IPS-20b (cell line): ENCODE results near the gene SPG11.

ENCODE experiments used
- H3K27ac ChIP-seq: one replicate; pipeline ENCODE4 v1.5.1; 2013; ENCODE audit warnings: low read length
- H3K27me3 ChIP-seq: 2 replicates; pipeline ENCODE4 v1.6.1; 2013; ENCODE audit warnings: mild to moderate bottlenecking, low read length, inconsistent platforms; ENCODE audit not compliant: insufficient read depth
- H3K36me3 ChIP-seq: 2 replicates; pipeline ENCODE4 v1.6.1; 2013; ENCODE audit warnings: low read depth, mild to moderate bottlenecking, inconsistent platforms, low read length, moderate library complexity; ENCODE audit not compliant: insufficient read depth
- H3K4me1 ChIP-seq: 2 replicates; pipeline ENCODE4 v1.6.1; 2013; ENCODE audit warnings: mild to moderate bottlenecking, control low read depth, inconsistent platforms, low read length, moderate library complexity; ENCODE audit not compliant: insufficient read depth
- H3K4me3 ChIP-seq: 2 replicates; pipeline ENCODE4 v1.5.1; 2013; ENCODE audit warnings: mild to moderate bottlenecking, low read length, inconsistent platforms
- H3K9ac ChIP-seq: 2 replicates; pipeline ENCODE4 v1.6.1; 2013; ENCODE audit warnings: low read depth, mild to moderate bottlenecking, inconsistent platforms, low read length, moderate library complexity
- H3K9me3 ChIP-seq: 2 replicates; pipeline ENCODE4 v1.6.1; 2013; ENCODE audit warnings: mild to moderate bottlenecking, low read depth, low read length, inconsistent platforms; ENCODE audit not compliant: insufficient read depth

Gene SPG11

DNA sequence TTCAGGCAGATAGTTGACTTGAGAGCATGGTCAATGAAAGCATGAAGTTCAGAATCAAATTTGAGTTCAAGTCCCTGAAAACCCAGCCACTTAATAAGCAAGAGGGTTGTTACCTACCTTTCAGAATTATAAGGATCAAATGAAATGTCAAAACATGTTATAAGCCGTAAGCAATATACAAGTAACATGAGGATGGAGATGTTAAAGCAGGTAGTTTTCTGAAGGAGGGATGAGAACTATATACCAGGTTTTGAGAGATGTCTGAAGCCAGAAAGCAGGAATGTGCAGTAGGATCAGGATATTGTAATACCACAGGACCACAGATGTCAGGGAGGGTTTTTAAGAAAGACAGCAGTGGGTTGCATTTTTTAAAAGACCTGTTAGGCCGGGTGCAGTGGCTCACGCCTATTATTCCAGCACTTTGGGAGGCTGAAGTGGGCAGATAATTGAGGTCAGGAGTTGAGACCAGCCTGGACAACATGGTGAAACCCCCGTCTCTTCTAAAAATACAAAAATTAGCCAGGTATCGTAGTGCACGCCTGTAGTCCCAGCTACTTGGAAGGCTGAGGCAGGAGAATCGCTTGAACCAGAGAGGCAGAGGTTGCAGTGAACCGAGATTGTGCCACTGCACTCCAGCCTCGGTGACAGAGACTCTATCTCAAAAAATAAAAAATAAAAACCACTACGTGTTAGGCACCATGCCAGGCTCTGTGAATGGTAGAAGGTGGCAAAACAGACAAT lies 133.4 kb downstream of the SPG11 start:
- no peak overlapping the region for H3K27ac ChIP-seq
- no peak overlapping the region for H3K4me3 ChIP-seq
- no peaks in the 10 kb centered on the region for H3K27me3 ChIP-seq
- H3K4me1 ChIP-seq = no peaks in the 10 kb centered on the region
- no peaks in the 10 kb centered on the region for H3K9me3 ChIP-seq
- H3K9ac ChIP-seq = no peak overlapping the region
- peaks cover 35% of the 10 kb centered on the region for H3K36me3 ChIP-seq

GRCh38 chr15:44527241-44527640 lies 136.2 kb downstream of the SPG11 start:
- Histone ChIP-seq H3K36me3 (peaks cover 55% of the 10 kb centered on the region), H3K4me1 (no peaks in the 10 kb centered on the region), H3K27ac (no peak overlapping the region), H3K27me3 (no peaks in the 10 kb centered on the region), H3K4me3 (no peak overlapping the region), H3K9ac (no peak overlapping the region), H3K9me3 (no peaks in the 10 kb centered on the region)

DNA sequence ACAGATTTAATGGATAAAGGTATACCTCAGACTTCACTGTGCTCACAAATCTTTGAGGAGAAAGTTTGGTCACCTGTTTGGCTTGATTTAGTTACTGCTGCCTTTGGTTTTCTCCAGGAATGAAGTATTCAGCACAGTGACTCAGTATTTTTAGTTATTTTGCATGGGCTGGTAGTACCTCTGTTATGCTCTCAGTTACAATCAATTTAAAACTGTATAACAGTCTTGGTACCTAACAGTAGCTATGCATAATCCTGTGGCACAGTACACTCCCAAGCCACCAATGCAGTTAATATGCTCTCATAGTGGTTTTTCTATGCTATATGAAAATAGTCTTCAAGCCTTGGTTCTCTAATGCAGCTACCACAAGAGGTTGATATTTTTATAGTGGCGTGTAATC lies 138.4 kb downstream of the SPG11 start:
- H3K9ac ChIP-seq = no peak overlapping the region
- no peaks in the 10 kb centered on the region for H3K27me3 ChIP-seq
- H3K4me1 ChIP-seq = no peaks in the 10 kb centered on the region
- H3K27ac ChIP-seq = no peak overlapping the region
- H3K9me3 ChIP-seq = no peaks in the 10 kb centered on the region
- no peak overlapping the region for H3K4me3 ChIP-seq
- H3K36me3 ChIP-seq = peaks cover 73% of the 10 kb centered on the region

- H3K36me3 ChIP-seq = peaks cover 76% of the 10 kb centered on the region
- H3K27ac ChIP-seq = no peak overlapping the region
- no peak overlapping the region for H3K9ac ChIP-seq
- no peaks in the 10 kb centered on the region for H3K27me3 ChIP-seq
- H3K4me1 ChIP-seq = no peaks in the 10 kb centered on the region
- no peak overlapping the region for H3K4me3 ChIP-seq
- no peaks in the 10 kb centered on the region for H3K9me3 ChIP-seq
Measured at GRCh38 chr15:44519537-44519936, 143.9 kb downstream of the SPG11 start.

GRCh38 chr15:44516436-44516835 lies 147.0 kb downstream of the SPG11 start:
- H3K4me3 ChIP-seq = no peak overlapping the region

More at GRCh38 chr15:44516436-44516835, 147.0 kb downstream of the SPG11 start:
- Histone ChIP-seq H3K36me3 (peaks cover 59% of the 10 kb centered on the region), H3K27me3 (no peaks in the 10 kb centered on the region), H3K9ac (no peak overlapping the region), H3K27ac (no peak overlapping the region), H3K9me3 (no peaks in the 10 kb centered on the region), H3K4me1 (no peaks in the 10 kb centered on the region)
